CD4-positive, alpha-beta T cell treated with Interleukin-21 for 1 hour (primary cell): ENCODE results near the gene CCL17.
"Not testable (repeated sequence)": the region's sequence is repeated elsewhere in the genome, so short reads cannot be mapped to it uniquely, and the experiment has no call there.

Experiments used
- DNase-seq: peaks from one replicate; pipeline ENCODE4 v3.0.0-alpha.2; 2020

The CCL17 gene

GRCh38 chr16:57403965-57404817 is at the start of gene CCL17:
Gene CCL17 (plus strand): TSS chr16:57404767. CDS start chr16:57413933, 9,166 bp downstream.
- DNase-seq: no peak

GRCh38 chr16:57355898-57356414 is 48.6 kb upstream of the CCL17 start:
- no peak for DNase-seq

GRCh38 chr16:57356547-57356946 is 48.0 kb upstream of the CCL17 start:
- no peak for DNase-seq

GRCh38 chr16:57357330-57358085 is 47.1 kb upstream of the CCL17 start:
- no peak for DNase-seq

- DNase-seq: no peak
These were observed 46.5 kb upstream of the CCL17 start for GRCh38 chr16:57358086-57358420.

- DNase-seq: no peak
These were observed 46.0 kb upstream of the CCL17 start, which contains the start of gene CCL22 for GRCh38 chr16:57358527-57359095. Gene CCL22 (plus strand): TSS chr16:57358783. CDS start chr16:57358817, 34 bp downstream.

GRCh38 chr16:57360321-57360935 is 44.1 kb upstream of the CCL17 start:
- DNase-seq: no peak

- DNase-seq: no peak
These were observed 43.2 kb upstream of the CCL17 start for GRCh38 chr16:57361404-57361803.

GRCh38 chr16:57364143-57364542 is 40.4 kb upstream of the CCL17 start:
- DNase-seq: no peak

GRCh38 chr16:57366544-57367040 is 38.0 kb upstream of the CCL17 start:
- DNase-seq: no peak

- DNase-seq: no peak
These were observed 37.3 kb upstream of the CCL17 start for GRCh38 chr16:57367116-57367752.

- DNase-seq: no peak
These were observed 32.8 kb upstream of the CCL17 start for GRCh38 chr16:57371494-57372371.

GRCh38 chr16:57372372-57373116 is 32.0 kb upstream of the CCL17 start, which contains the start of gene CX3CL1:
Gene CX3CL1 (plus strand): TSS chr16:57372490. CDS start chr16:57372569, 79 bp downstream.
- DNase-seq: no peak

- no peak for DNase-seq
These were observed 31.2 kb upstream of the CCL17 start for GRCh38 chr16:57373117-57373947.

- DNase-seq: no peak
These were observed 30.5 kb upstream of the CCL17 start for GRCh38 chr16:57374067-57374534.

GRCh38 chr16:57374925-57375465 is 29.6 kb upstream of the CCL17 start:
- DNase-seq: not testable (repeated sequence)

- DNase-seq: no peak
These were observed 28.2 kb upstream of the CCL17 start for GRCh38 chr16:57376313-57376818.

- DNase-seq: no peak
These were observed 27.3 kb upstream of the CCL17 start for GRCh38 chr16:57377080-57377841.
